ENCODE data around the gene EBI3. TPM values are rescaled to one million over a fixed set of nuclear protein-coding genes. Genes with fewer than 3 reads are reported as not detected.

Gene EBI3
- total RNA-seq, 4 donors from 2014 or later = 0.38 to 1.7 (median 0.85) TPM; not detected in 1

GRCh38 chr19:4210166-4210731, 19.1 kb upstream of the EBI3 start:
- no peaks in the 10 kb centered on the region for H3K4me1 ChIP-seq
- ATAC-seq = no peak
- TF ChIP-seq POLR2A (IDR thresholded peaks at IDR 0.05) (no peak), CTCF (IDR thresholded peaks at IDR 0.05 in 4 of 5, conservative IDR thresholded peaks at IDR 0.05 in 1 of 5) (no peak)

GRCh38 chr19:4213116-4213515, 16.2 kb upstream of the EBI3 start:
- in situ Hi-C loops (cut with MboI; ENCODE audit: low sequenced_read_pairs in 4 of 4) (no loop called here), intact Hi-C loops (cut with DNase I; ENCODE audit: low total_unique reads) (no loop called here)
- DNase-seq = no peak
- peaks cover 0 to 8% (median 0%) of the 10 kb centered on the region in 3 donors for H3K27me3 ChIP-seq
- no peaks in the 10 kb centered on the region for H3K36me3 ChIP-seq
- no peak for ATAC-seq
- H3K27ac ChIP-seq = no peak overlapping the region
- H3K4me3 ChIP-seq = no peak overlapping the region
- TF ChIP-seq CTCF (IDR thresholded peaks at IDR 0.05 in 4 of 5, conservative IDR thresholded peaks at IDR 0.05 in 1 of 5) (no peak), POLR2A (IDR thresholded peaks at IDR 0.05) (no peak)
- no peaks in the 10 kb centered on the region for H3K9me3 ChIP-seq
- no peaks in the 10 kb centered on the region for H3K4me1 ChIP-seq

More at GRCh38 chr19:4210166-4210731, 19.1 kb upstream of the EBI3 start:
- Histone ChIP-seq H3K9me3 (no peaks in the 10 kb centered on the region), H3K27me3 (peaks cover 0 to 8% (median 0%) of the 10 kb centered on the region in 3 donors), H3K4me3 (no peak overlapping the region), H3K36me3 (no peaks in the 10 kb centered on the region), H3K27ac (no peak overlapping the region)
- in situ Hi-C loops (cut with MboI; ENCODE audit: low sequenced_read_pairs in 4 of 4) (no loop called here), intact Hi-C loops (cut with DNase I; ENCODE audit: low total_unique reads) (no loop called here)
- DNase-seq = no peak

GRCh38 chr19:4215807-4216206, 13.5 kb upstream of the EBI3 start:
- Histone ChIP-seq H3K27ac (no peak overlapping the region), H3K4me1 (no peaks in the 10 kb centered on the region), H3K4me3 (no peak overlapping the region), H3K27me3 (peaks cover 0 to 4% (median 0%) of the 10 kb centered on the region in 3 donors), H3K9me3 (no peaks in the 10 kb centered on the region), H3K36me3 (no peaks in the 10 kb centered on the region)
- intact Hi-C loops (cut with DNase I; ENCODE audit: low total_unique reads) = no loop called here
- TF ChIP-seq POLR2A (IDR thresholded peaks at IDR 0.05) = no peak
- TF ChIP-seq CTCF (IDR thresholded peaks at IDR 0.05 in 4 of 5, conservative IDR thresholded peaks at IDR 0.05 in 1 of 5) = no peak
- DNase-seq = no peak
- no peak for ATAC-seq
- in situ Hi-C loops (cut with MboI; ENCODE audit: low sequenced_read_pairs in 4 of 4) = no loop called here

- no peak overlapping the region for H3K4me3 ChIP-seq
- no peak for TF ChIP-seq POLR2A (IDR thresholded peaks at IDR 0.05)
- no peak for TF ChIP-seq CTCF (IDR thresholded peaks at IDR 0.05 in 4 of 5, conservative IDR thresholded peaks at IDR 0.05 in 1 of 5)
- in situ Hi-C loops (cut with MboI; ENCODE audit: low sequenced_read_pairs in 4 of 4) (no loop called here), intact Hi-C loops (cut with DNase I; ENCODE audit: low total_unique reads) (no loop called here)
- H3K9me3 ChIP-seq = no peaks in the 10 kb centered on the region
- no peaks in the 10 kb centered on the region for H3K4me1 ChIP-seq
- DNase-seq (no peak), ATAC-seq (no peak)
- peaks cover 0 to 4% (median 0%) of the 10 kb centered on the region in 3 donors for H3K27me3 ChIP-seq
- H3K36me3 ChIP-seq = no peaks in the 10 kb centered on the region
- H3K27ac ChIP-seq = no peak overlapping the region
Measured at GRCh38 chr19:4216846-4217245, 12.5 kb upstream of the EBI3 start.
